RCC 7860 (cell line): ENCODE measurements around the gene IRX4.

Experiments used
- DNase-seq: peaks from one replicate; pipeline ENCODE4 v3.0.0-alpha.2; 2015; ENCODE audit warnings: low spot score
- FAIRE-seq: peaks from 2 replicates; lab custom pipeline; 2012; peaks lifted over from hg19 to GRCh38; lab: Jason Lieb, UNC

Gene IRX4

DNA sequence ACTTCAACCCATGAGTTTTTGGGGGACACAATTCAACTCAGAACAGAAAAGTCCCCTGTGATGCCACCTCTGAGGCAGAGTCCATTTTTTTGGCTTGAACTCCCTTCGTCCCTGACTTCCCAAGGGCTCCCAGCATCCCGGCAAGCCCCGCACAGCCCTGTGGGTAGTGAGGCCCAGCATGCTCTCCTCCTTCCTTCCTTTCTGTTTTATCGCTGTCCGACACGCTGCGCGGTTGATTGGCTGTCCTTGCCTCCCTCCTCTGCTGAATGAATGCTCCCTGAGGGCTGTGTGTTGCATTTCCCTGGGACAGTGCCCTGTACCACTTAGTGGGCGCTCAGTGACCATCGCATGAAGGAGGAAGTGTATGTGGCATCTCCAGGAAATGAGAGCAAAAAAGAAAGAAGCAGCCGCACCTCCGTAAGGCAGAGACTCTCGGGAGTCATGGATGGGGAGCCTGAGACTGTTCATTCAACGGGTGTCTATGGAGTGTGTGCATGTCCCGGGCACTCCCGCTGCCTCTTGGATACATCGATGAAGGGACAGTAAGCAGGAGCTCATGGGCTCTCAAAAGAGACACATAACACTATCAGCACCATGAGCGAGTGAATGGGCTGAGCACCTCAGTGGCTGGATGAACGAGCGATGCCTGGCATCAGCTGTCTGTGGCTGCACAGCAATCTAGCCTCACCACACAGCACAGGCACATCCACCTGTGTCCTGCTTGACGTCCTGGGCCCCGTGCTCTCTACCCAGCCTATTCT is 10.1 kb upstream of the IRX4 start:
- DNase-seq = no peak
- FAIRE-seq = no peak

GRCh38 chr5:1892211-1892610 is 9.5 kb upstream of the IRX4 start:
- FAIRE-seq (no peak), DNase-seq (no peak)

- FAIRE-seq = no peak
- DNase-seq = no peak
Measured at GRCh38 chr5:1891391-1891790, 8.7 kb upstream of the IRX4 start.

DNA sequence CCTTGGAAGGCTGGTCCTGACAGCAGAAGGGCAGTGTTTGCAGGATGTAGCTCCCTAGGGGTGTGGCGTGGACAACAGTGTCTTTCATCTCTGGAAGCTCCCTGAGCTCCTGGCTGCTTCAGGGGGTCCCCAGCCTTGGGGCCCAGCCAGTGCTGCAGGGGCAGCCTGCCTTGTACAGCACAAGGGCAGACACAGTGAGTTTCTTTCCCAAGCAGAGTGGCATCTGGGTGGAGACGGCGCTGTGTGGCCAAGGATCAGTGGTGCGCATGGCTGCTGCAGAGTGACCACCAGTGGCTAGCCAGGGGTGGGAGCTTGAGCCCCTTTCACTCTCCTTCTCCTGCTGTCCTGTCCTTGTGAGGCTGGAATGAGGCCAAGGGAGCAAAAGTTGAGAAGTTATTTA is 7.6 kb upstream of the IRX4 start:
- DNase-seq = no peak
- no peak for FAIRE-seq

GRCh38 chr5:1889321-1890065 is 6.8 kb upstream of the IRX4 start:
- no peak for FAIRE-seq
- DNase-seq = no peak

DNA sequence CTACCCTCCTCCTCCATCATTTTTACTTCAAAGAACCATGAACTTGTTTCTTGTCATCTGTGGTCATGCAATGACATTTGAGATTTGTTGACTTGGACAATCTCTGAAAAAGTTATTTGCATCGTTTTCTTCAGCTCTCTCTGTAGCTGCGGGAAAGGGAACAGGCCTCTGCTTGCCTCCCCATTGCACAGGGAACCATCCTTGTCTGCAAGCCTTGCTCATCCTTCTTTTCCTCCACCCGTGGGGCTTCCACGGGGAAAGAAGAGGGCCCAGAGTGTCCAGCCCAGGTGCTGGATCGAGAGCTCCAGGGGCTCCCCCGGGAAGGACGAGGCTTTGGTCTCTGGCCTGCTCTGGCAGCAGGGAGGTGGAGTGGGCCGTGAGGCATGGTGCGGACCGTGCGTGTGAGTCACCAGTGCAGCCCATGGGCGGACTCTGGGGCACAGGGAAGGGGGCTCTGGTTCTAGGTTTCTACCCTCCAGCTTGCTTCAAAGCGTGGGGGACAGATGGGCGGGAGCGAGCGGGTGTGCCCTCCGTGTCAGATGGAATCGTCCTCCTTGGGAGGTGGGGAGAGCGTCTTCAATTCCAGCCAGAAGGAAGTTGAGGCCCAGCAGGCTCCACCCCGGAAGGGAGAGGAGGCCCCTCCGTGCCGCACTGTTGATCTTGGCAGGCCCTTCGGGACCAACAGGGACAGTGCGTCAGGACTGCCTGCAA is 6.0 kb upstream of the IRX4 start:
- FAIRE-seq = no peak
- DNase-seq = no peak

DNA sequence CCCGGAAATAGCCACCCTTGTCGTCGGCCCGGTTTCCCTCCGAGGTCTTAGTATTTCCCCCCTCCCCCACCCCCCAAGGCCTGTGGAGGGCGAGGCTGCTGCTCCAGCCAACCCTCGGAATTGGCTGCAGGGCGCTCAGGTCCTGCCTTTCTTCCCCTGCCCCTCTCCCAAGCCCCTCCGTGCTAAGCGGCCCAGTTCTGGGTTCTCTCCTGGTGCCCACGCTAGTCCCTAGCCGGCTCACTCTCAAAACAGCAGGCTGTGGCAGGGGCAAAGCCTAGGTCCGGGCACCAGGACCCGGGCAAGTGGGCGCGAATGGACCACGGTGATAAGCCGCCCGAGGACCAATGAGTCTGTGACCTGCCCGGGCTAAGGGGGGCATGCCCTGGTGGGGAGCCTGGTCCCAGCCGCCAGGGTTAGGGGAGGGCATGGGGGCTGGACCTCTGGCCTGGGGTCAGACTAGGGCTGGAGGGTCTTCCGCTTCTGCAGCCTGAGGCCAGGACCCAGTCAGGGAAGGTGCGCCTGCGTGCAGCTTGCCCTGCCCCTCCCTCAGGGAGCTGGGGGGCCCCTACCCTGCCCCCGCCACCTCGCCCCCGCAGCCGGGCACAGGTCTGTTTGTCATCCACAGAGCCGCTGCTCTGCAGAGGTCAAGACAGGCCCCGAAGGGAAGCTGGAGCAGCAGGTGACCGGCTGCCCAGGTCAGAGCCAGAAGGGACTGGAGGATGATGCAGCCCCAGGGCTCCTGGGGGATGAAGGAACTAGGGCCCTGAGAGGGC is 5.0 kb upstream of the IRX4 start:
- DNase-seq (no peak), FAIRE-seq (no peak)

- no peak for FAIRE-seq
Measured at GRCh38 chr5:1886846-1887587, 4.3 kb upstream of the IRX4 start.

GRCh38 chr5:1885868-1886845 is 3.4 kb upstream of the IRX4 start:
- no peak for FAIRE-seq
- DNase-seq = no peak

More at GRCh38 chr5:1886846-1887587, 4.3 kb upstream of the IRX4 start:
- no peak for DNase-seq

- DNase-seq (no peak), FAIRE-seq (no peak)
Measured at GRCh38 chr5:1885404-1885755, 2.7 kb upstream of the IRX4 start.

- FAIRE-seq (no peak), DNase-seq (no peak)
Measured at GRCh38 chr5:1884678-1885403, 2.1 kb upstream of the IRX4 start.

DNA sequence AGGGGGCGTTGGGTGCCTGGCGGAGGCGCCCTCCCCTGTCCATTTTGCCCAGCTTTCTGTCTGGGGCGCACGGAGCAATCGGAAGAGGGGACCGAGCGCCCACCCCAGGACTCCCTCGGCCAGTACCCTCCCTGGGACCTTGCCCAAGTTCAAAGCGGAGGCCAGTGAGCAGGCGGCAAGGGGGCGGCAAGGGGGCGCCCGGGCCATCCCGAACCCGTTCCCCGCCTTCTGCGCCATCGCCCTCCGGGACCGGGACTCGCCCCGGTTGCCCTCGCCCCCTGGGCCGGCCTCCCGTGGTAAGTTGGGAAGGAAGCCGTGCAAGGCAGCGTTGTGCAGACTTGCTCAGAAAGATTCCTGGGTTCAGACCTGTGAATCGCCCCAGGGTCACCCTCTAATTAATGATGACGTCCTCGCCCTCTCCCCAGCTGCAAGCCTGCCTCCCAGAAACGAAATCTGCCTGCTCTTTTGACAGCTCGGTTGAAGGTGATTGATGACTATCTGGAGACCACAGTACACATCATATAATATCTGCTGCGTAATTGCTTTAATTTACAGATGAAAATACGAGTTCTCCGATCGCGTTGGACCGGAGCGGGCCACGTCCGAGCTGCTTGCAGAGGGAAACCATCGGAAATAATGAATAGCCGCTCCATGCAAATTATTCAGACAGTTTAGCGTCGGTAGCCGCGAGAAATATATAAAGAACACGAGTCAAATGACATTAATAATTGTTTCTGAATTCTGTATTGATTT is 1.4 kb upstream of the IRX4 start:
- DNase-seq = no peak
- no peak for FAIRE-seq

- FAIRE-seq (no peak), DNase-seq (no peak)
Measured at GRCh38 chr5:1883120-1883924, 597 bp upstream of the IRX4 start.

GRCh38 chr5:1881731-1882336 is 891 bp downstream of the IRX4 start:
- FAIRE-seq (no peak), DNase-seq (no peak)

DNA sequence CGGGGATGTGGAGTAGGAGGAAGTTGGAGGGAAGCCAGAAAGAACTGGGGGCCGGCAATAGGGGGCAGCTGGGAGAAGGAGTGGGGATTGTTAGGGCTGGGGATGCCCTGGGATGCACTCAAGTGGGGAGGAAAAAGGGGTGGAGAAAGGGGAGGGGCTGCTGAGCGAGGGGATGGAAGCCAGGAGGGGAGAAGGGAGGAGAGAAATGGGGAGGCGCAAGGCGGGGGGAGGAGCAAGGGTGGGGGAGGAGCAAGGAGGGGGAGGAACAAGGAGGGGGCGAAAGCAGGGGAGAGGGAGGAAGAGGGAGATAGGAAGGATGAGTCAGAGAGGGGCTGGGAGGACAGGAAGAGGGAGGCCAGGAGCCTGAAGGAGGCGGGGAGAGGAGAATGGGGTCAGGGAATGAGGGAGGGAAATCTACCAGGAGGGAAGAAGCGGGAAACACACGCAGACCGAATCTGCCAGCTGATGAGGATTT is 1.6 kb downstream of the IRX4 start:
- FAIRE-seq = no peak
- peak; percentile 18 for DNase-seq

DNA sequence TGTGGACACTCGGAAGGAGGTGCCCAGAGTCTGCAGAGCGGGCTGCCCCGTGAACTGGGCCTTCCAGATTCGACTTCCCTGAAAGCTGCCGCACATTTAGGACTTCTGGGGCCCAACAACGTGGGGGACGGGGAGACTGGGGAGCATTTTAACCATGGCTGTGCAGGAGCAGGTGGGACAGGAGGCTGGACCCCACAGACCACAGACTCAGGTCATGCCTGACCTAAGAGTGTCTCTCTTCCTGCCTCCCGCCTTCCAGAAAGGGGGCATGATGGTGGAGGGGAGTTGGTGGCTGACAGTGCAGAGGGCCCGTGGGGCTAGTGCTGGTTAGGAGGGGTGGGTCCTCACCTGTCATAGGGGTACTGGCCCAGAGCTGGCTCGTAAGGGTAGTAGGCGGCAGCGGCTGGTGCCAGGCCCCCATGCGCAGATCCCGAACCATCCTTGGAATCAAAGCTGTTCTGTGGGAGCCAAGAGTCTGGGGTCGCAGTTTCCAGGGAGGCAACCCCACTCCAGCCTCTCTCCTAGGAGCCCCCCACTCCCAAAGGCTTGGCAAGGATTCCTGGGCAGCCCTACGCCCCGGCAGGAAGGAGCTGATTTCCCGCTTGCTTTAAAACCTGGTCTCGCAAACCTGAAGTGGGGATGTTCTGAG is 2.2 kb downstream of the IRX4 start:
- DNase-seq (no peak), FAIRE-seq (no peak)
